GM10266 (cell line): Measurements from ENCODE around the gene PBX3.

Source experiments
- DNase-seq: peaks from one replicate; pipeline ENCODE4 v3.0.0; 2012; ENCODE audit errors: extremely low spot score
- TF ChIP-seq, protein P1 (sequence below): IDR thresholded peaks from 2 replicates; pipeline ENCODE4 v1.5.1; 2012; ENCODE audit warnings: mild to moderate bottlenecking, low read depth; ENCODE audit not compliant: control insufficient read depth, insufficient read depth; ENCODE audit errors: missing control alignments

The PBX3 gene

DNA sequence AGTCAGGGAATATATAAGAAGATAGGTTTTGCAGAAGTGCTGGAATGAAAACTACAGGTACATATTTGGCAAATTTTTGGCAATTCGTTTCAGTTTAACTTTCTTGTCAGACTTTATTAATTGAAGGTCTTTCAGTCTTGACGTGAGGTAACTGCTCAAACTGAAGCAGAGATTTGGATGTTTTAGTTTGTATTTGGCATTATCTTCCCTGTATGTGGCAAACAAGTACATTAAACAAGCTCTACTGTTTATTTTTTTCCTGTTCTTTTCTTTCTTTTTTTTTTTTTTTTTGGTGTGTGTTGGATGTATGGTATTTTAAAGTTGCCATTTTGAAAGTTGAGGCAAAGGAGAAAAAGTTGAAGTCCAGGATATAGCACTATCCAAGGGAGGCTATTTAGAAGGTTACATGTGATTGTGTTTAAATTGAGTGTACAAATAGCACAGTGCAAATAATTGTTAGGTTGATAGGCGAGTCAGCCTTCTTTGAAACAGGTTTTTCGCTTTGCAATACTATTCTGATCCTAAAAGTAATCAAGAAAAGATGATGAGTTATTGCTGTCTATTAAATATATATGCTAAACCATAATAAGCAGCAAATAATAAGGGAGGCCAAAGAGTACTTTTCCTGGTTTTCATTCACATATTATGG, 2.2 kb downstream of the PBX3 start:
- TF ChIP-seq, protein P1, sequence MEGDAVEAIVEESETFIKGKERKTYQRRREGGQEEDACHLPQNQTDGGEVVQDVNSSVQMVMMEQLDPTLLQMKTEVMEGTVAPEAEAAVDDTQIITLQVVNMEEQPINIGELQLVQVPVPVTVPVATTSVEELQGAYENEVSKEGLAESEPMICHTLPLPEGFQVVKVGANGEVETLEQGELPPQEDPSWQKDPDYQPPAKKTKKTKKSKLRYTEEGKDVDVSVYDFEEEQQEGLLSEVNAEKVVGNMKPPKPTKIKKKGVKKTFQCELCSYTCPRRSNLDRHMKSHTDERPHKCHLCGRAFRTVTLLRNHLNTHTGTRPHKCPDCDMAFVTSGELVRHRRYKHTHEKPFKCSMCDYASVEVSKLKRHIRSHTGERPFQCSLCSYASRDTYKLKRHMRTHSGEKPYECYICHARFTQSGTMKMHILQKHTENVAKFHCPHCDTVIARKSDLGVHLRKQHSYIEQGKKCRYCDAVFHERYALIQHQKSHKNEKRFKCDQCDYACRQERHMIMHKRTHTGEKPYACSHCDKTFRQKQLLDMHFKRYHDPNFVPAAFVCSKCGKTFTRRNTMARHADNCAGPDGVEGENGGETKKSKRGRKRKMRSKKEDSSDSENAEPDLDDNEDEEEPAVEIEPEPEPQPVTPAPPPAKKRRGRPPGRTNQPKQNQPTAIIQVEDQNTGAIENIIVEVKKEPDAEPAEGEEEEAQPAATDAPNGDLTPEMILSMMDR: no peak
- DNase-seq: no peak

DNA sequence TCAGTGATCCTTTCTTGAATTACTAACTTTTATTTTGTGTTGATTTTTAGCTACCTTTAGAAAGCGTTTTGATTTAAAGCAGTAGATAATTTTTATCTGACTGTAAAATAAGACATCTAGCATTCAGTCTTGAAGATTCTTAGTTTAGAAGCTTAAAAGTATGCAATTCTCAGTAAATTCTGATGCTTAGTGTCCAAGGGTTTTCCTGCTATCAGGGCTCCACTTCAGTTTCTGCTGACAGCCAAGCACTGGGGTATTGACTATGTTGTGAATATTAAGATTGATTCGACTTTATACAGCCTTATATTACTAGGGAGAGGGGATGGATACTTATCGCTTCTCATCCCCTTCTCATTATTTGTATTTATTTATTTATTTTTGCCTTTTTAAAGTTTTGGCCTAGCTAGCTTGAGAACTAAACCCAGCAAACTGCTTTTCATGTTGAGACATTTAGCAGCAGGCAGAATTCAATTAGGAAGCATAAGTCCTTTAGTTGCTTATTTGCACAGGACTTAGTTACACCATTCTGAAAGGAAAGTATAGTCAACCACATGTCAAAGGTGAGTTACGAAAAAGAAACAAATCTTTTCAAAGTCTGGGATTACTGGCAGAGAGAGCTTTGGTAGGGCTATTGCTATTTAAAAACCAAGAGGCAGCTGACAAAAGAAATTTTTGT, 2.9 kb downstream of the PBX3 start:
- DNase-seq: no peak
- TF ChIP-seq, protein P1: no peak

DNA sequence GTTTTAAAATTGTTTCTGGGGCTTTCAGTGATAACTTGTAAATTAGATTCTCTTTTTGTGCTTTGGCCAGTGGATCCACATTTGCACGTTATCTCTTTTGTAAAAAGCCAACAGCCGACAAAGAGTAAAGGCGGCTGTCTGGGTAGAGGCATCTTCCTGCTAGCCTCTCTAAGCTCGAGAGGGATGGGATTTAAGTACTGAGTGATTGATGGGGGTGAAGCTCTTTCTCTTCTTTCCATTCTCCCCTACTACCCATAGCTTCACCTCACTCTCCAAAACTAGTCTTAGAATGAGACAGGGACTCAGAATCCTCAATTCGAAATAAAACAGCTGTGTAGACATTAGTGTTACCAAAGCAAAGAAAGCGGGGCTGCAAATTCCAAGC, 3.4 kb downstream of the PBX3 start:
- TF ChIP-seq, protein P1: no peak
- no peak for DNase-seq

DNA sequence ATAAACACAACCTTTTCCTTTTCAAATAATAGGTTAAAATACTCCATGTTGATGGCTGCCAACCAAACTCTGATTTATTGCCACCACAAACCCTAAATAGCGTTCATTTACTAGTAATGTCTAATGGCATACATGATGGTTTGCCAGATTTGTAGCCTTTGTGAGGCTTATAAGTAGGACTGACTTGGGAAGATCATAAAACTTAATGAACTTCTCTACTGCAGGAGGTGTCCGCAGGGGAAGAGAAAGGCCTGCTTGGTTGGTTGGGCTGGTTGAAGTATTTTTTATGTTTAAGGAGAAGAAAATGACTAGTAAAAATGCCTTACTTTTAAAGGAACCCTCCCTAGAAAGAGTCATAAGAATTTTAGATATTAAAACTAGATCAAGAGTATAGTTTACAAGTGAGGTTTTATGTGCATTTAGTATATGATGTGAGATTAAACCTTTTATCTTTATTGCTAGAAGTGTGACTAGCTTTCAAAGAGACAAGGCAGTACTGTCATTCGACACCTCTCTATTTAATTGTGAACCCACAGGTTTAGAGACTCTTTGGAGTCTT, 5.0 kb downstream of the PBX3 start:
- TF ChIP-seq, protein P1: no peak
- no peak for DNase-seq

DNA sequence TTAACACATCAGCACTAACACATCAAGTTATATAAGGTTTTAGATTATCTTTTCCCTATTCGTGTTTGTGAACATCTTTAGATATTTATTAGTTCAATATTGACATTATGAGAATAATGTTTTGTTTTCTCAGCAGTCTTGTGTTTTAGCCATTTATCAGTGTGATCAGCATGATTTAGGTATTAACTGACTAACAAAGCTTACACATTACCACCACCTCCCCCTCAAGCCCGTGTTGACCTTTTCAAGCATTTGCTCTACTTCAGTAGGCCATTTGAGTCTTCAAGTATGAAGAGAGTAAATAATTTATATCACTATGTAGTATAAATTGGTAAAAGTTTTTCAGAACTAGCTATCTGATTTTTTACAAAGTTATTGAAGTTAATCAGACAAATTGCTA, 6.9 kb downstream of the PBX3 start:
- TF ChIP-seq, protein P1: no peak
- no peak for DNase-seq

DNA sequence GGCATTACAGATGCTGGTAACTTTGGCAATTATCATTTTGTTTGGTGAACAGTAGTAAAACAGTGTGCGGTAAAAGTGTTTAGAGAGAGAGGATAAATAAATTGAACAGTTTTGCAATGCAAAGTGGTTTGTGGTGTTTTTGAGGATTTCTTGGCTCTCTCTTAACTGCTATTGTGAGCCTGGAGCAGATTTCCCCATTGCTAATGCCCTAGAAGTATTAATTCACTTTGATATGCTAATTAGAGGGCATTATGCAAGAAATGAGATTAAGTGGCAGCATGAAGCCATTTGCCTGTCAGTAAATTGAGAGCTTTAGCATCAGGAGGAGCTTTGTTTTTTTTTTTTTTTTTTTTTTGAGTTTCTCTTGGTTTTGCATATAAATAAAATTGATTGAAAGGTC, 8.2 kb downstream of the PBX3 start:
- TF ChIP-seq, protein P1: no peak
- DNase-seq: no peak

DNA sequence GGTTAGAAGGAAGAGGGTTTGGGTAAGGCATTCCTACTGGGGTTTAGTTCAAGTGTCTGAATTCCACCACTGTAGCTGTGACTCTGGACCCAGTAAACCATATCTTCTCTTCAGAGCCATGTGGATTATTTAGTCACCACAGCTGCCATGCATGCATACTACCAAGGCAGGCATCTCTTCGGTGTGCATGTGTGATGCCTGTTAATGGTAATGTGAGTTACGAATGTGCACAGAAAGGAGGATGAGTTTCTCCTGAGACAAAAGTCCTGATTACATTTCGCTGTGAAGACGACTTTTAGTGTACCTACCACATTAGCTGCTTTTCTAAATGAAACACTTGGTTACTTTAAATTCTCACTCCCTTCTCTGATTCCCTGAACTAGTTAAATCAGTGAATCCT, 9.3 kb downstream of the PBX3 start:
- TF ChIP-seq, protein P1: no peak
- DNase-seq: no peak
